ENCODE results near the gene OTOG. TPM values are rescaled to one million over a fixed set of nuclear protein-coding genes. Genes with fewer than 3 reads are reported as not detected.

OTOG gene
- total and polyA plus RNA-seq, 7 donors: under 0.01 TPM; not detected in 5

- Histone ChIP-seq H3K4me3 (no peak overlapping the region), H3K4me1 (no peaks in the 10 kb centered on the region), H3K9me3 (no peaks in the 10 kb centered on the region), H3K36me3 (no peaks in the 10 kb centered on the region), H3K27ac (no peak overlapping the region), H3K27me3 (peaks cover 0 to 4% (median 0%) of the 10 kb centered on the region in 3 donors)
- WGBS, 2 donors: 90 to 93% methylated on average over 8 of the region's 8 CpGs
- intact Hi-C loops (cut with DNase I): no loop called here
- no peak for DNase-seq
- TF ChIP-seq POLR2AphosphoS5 (IDR thresholded peaks at IDR 0.05) (no peak), CTCF (IDR thresholded peaks at IDR 0.05) (no peak), EP300 (IDR thresholded peaks at IDR 0.05) (no peak), POLR2A (IDR thresholded peaks at IDR 0.05) (no peak)
These were observed 9.9 kb downstream of the OTOG start for GRCh38 chr11:17556999-17557398.

GRCh38 chr11:17558025-17558780, 11.1 kb downstream of the OTOG start:
- whole genome bisulfite sequencing, 2 donors: 75 to 85% methylated on average over 15 of the region's 15 CpGs
- Histone ChIP-seq H3K27ac (no peak overlapping the region), H3K27me3 (no peaks in the 10 kb centered on the region), H3K4me1 (no peaks in the 10 kb centered on the region), H3K9me3 (no peaks in the 10 kb centered on the region), H3K36me3 (no peaks in the 10 kb centered on the region), H3K4me3 (no peak overlapping the region)
- intact Hi-C loops (cut with DNase I): no loop called here
- DNase-seq: peak; percentile 60
- no peak for TF ChIP-seq EP300 (IDR thresholded peaks at IDR 0.05)
- TF ChIP-seq POLR2A (IDR thresholded peaks at IDR 0.05): no peak
- no peak for TF ChIP-seq POLR2AphosphoS5 (IDR thresholded peaks at IDR 0.05)

- 87 to 90% methylated on average over 9 of the region's 9 CpGs for WGBS, 2 donors
- intact Hi-C loops (cut with DNase I): no loop called here
- Histone ChIP-seq H3K36me3 (no peaks in the 10 kb centered on the region), H3K4me3 (no peak overlapping the region), H3K4me1 (no peaks in the 10 kb centered on the region), H3K27ac (no peak overlapping the region), H3K27me3 (no peaks in the 10 kb centered on the region), H3K9me3 (no peaks in the 10 kb centered on the region)
- peak; percentile 39 for DNase-seq
- TF ChIP-seq POLR2AphosphoS5 (IDR thresholded peaks at IDR 0.05): no peak
- TF ChIP-seq EP300 (IDR thresholded peaks at IDR 0.05): no peak
- TF ChIP-seq POLR2A (IDR thresholded peaks at IDR 0.05): no peak
- no peak for TF ChIP-seq CTCF (IDR thresholded peaks at IDR 0.05)
These were observed 11.9 kb downstream of the OTOG start for GRCh38 chr11:17558916-17559315.

GRCh38 chr11:17559341-17560087, 12.5 kb downstream of the OTOG start:
- H3K4me1 ChIP-seq: no peaks in the 10 kb centered on the region
- intact Hi-C loops (cut with DNase I): no loop called here
- no peak overlapping the region for H3K4me3 ChIP-seq
- DNase-seq: peak; percentile 40
- no peaks in the 10 kb centered on the region for H3K27me3 ChIP-seq
- no peak for TF ChIP-seq EP300 (IDR thresholded peaks at IDR 0.05)
- H3K9me3 ChIP-seq: no peaks in the 10 kb centered on the region
- no peaks in the 10 kb centered on the region for H3K36me3 ChIP-seq
- 86 to 88% methylated on average over 9 of the region's 9 CpGs for WGBS, 2 donors
- H3K27ac ChIP-seq: no peak overlapping the region

- intact Hi-C loops (cut with DNase I): no loop called here
- no peaks in the 10 kb centered on the region for H3K27me3 ChIP-seq
- peak; percentile 34 for DNase-seq
- TF ChIP-seq POLR2A (IDR thresholded peaks at IDR 0.05): no peak
- no peak for TF ChIP-seq EP300 (IDR thresholded peaks at IDR 0.05)
- TF ChIP-seq CTCF (IDR thresholded peaks at IDR 0.05): no peak
- TF ChIP-seq POLR2AphosphoS5 (IDR thresholded peaks at IDR 0.05): no peak
- no peaks in the 10 kb centered on the region for H3K9me3 ChIP-seq
- H3K36me3 ChIP-seq: no peaks in the 10 kb centered on the region
- H3K27ac ChIP-seq: no peak overlapping the region
- WGBS, 2 donors: 57 to 71% methylated on average over 12 of the region's 12 CpGs
- no peak overlapping the region for H3K4me3 ChIP-seq
- no peaks in the 10 kb centered on the region for H3K4me1 ChIP-seq
These were observed 13.4 kb downstream of the OTOG start for GRCh38 chr11:17560281-17561110.
